HEK293 (cell line): ENCODE measurements around the gene ATAD1.

Source experiments
- BCL11B ChIP-seq: fragments of 450-650 bp; formaldehyde crosslinking; IDR thresholded peaks from 2 replicates; pipeline ENCODE4 v1.5.1; 2016; ENCODE audit warnings: low read depth, missing biosample characterization, missing genetic modification characterization
- EGR2 ChIP-seq: fragments of 450-650 bp; formaldehyde crosslinking; IDR thresholded peaks from 2 replicates; pipeline ENCODE4 v1.5.1; 2016; ENCODE audit warnings: low read depth, missing biosample characterization, missing genetic modification characterization
- FEZF1 ChIP-seq: fragments of 450-650 bp; formaldehyde crosslinking; IDR thresholded peaks from 2 replicates; pipeline ENCODE4 v1.5.1; 2016; ENCODE audit warnings: missing biosample characterization, missing genetic modification characterization
- GFI1B ChIP-seq: fragments of 450-650 bp; formaldehyde crosslinking; IDR thresholded peaks from 2 replicates; pipeline ENCODE4 v1.5.1; 2016; ENCODE audit warnings: missing biosample characterization, missing genetic modification characterization
- HIC1 ChIP-seq: fragments of 450-650 bp; formaldehyde crosslinking; IDR thresholded peaks from 2 replicates; pipeline ENCODE4 v1.5.1; 2016; ENCODE audit warnings: missing biosample characterization, missing genetic modification characterization
- KLF10 ChIP-seq: fragments of 450-650 bp; IDR thresholded peaks from 2 replicates; pipeline ENCODE4 v1.5.1; 2018; ENCODE audit warnings: missing biosample characterization, mild to moderate bottlenecking, missing genetic modification characterization
- KLF8 ChIP-seq: fragments of 450-650 bp; formaldehyde crosslinking; IDR thresholded peaks from 2 replicates; pipeline ENCODE4 v1.5.1; 2016; ENCODE audit warnings: missing biosample characterization, missing genetic modification characterization
- PRDM1 ChIP-seq: fragments of 450-650 bp; formaldehyde crosslinking; IDR thresholded peaks from 2 replicates; pipeline ENCODE4; 2016; ENCODE audit warnings: missing biosample characterization, missing genetic modification characterization
- SP7 ChIP-seq: fragments of 450-650 bp; formaldehyde crosslinking; IDR thresholded peaks from 2 replicates; pipeline ENCODE4 v1.5.1; 2016; ENCODE audit warnings: missing biosample characterization, missing genetic modification characterization
- ZBTB17 ChIP-seq: fragments of 450-650 bp; formaldehyde crosslinking; IDR thresholded peaks from 2 replicates; pipeline ENCODE4 v1.5.1; 2016; ENCODE audit warnings: missing biosample characterization, missing genetic modification characterization
- ZBTB8A ChIP-seq: fragments of 450-650 bp; formaldehyde crosslinking; IDR thresholded peaks from 2 replicates; pipeline ENCODE4 v1.5.1; 2016; ENCODE audit warnings: missing biosample characterization, missing genetic modification characterization
- ZNF132 ChIP-seq: fragments of 450-650 bp; formaldehyde crosslinking; IDR thresholded peaks from 2 replicates; pipeline ENCODE4 v1.5.1; 2017; ENCODE audit warnings: missing biosample characterization, missing genetic modification characterization, borderline replicate concordance
- ZNF133 ChIP-seq: fragments of 450-650 bp; formaldehyde crosslinking; IDR thresholded peaks from 2 replicates; pipeline ENCODE4 v1.5.1; 2016; ENCODE audit warnings: missing biosample characterization, missing genetic modification characterization
- ZNF138 ChIP-seq: fragments of 450-650 bp; formaldehyde crosslinking; IDR thresholded peaks from 2 replicates; pipeline ENCODE4 v1.5.1; 2016; ENCODE audit warnings: missing biosample characterization, missing genetic modification characterization, borderline replicate concordance
- ZNF184 ChIP-seq: fragments of 450-650 bp; IDR thresholded peaks from 2 replicates; pipeline ENCODE4 v1.5.1; 2018; ENCODE audit warnings: missing biosample characterization, mild to moderate bottlenecking, missing genetic modification characterization
- ZNF211 ChIP-seq: fragments of 450-650 bp; formaldehyde crosslinking; IDR thresholded peaks from 2 replicates; pipeline ENCODE4 v1.5.1; 2016; ENCODE audit warnings: low read depth, missing biosample characterization, missing genetic modification characterization
- ZNF23 ChIP-seq: fragments of 450-650 bp; formaldehyde crosslinking; IDR thresholded peaks from 2 replicates; pipeline ENCODE4 v1.5.1; 2016; ENCODE audit warnings: missing biosample characterization, missing genetic modification characterization, borderline replicate concordance
- ZNF391 ChIP-seq: fragments of 450-650 bp; formaldehyde crosslinking; IDR thresholded peaks from 2 replicates; pipeline ENCODE4 v1.5.1; 2016; ENCODE audit warnings: low read depth, missing biosample characterization, missing genetic modification characterization, borderline replicate concordance
- ZNF416 ChIP-seq: fragments of 450-650 bp; formaldehyde crosslinking; IDR thresholded peaks from 2 replicates; pipeline ENCODE4 v1.5.1; 2016; ENCODE audit warnings: missing biosample characterization, missing genetic modification characterization
- ZNF560 ChIP-seq: fragments of 450-650 bp; formaldehyde crosslinking; IDR thresholded peaks from 2 replicates; pipeline ENCODE4 v1.5.1; 2017; ENCODE audit warnings: missing biosample characterization, missing genetic modification characterization, borderline replicate concordance
- ZNF623 ChIP-seq: fragments of 450-650 bp; formaldehyde crosslinking; IDR thresholded peaks from 2 replicates; pipeline ENCODE4 v1.5.1; 2016; ENCODE audit warnings: missing biosample characterization, missing genetic modification characterization
- ZNF626 ChIP-seq: fragments of 450-650 bp; sonication (Bioruptor Pico); formaldehyde crosslinking; IDR thresholded peaks from 2 replicates; pipeline ENCODE4 v1.5.1; 2018; ENCODE audit warnings: missing biosample characterization, missing genetic modification characterization, inconsistent platforms
- ZNF629 ChIP-seq: fragments of 450-650 bp; formaldehyde crosslinking; IDR thresholded peaks from 2 replicates; pipeline ENCODE4 v1.5.1; 2017; ENCODE audit warnings: missing biosample characterization, missing genetic modification characterization
- ZNF654 ChIP-seq: fragments of 450-650 bp; formaldehyde crosslinking; IDR thresholded peaks from 2 replicates; pipeline ENCODE4 v1.5.1; 2016; ENCODE audit warnings: low read depth, missing biosample characterization, missing genetic modification characterization
- ZNF707 ChIP-seq: fragments of 450-650 bp; formaldehyde crosslinking; IDR thresholded peaks from 2 replicates; pipeline ENCODE4 v1.5.1; 2016; ENCODE audit warnings: missing biosample characterization, missing genetic modification characterization
- ZNF747 ChIP-seq: fragments of 450-650 bp; formaldehyde crosslinking; IDR thresholded peaks from 2 replicates; pipeline ENCODE4 v1.5.1; 2016; ENCODE audit warnings: missing biosample characterization, missing genetic modification characterization
- TF ChIP-seq, protein P1 (sequence below): fragments of 450-650 bp; formaldehyde crosslinking; conservative IDR thresholded peaks from 2 replicates; pipeline ENCODE4 v1.5.1; 2016; ENCODE audit warnings: low read depth, missing biosample characterization, missing genetic modification characterization
- TF ChIP-seq, protein P2 (sequence below): fragments of 450-650 bp; formaldehyde crosslinking; IDR thresholded peaks from 2 replicates; pipeline ENCODE4 v1.5.1; 2016; ENCODE audit warnings: missing biosample characterization, missing genetic modification characterization
- TF ChIP-seq, protein P3 (sequence below): fragments of 450-650 bp; formaldehyde crosslinking; IDR thresholded peaks from 2 replicates; pipeline ENCODE4 v1.5.1; 2016; ENCODE audit warnings: missing biosample characterization, missing genetic modification characterization, low read depth
- TF ChIP-seq, protein P4 (sequence below): fragments of 450-650 bp; formaldehyde crosslinking; IDR thresholded peaks from 2 replicates; pipeline ENCODE4 v1.5.1; 2016; ENCODE audit warnings: missing biosample characterization, missing genetic modification characterization

Gene ATAD1

DNA sequence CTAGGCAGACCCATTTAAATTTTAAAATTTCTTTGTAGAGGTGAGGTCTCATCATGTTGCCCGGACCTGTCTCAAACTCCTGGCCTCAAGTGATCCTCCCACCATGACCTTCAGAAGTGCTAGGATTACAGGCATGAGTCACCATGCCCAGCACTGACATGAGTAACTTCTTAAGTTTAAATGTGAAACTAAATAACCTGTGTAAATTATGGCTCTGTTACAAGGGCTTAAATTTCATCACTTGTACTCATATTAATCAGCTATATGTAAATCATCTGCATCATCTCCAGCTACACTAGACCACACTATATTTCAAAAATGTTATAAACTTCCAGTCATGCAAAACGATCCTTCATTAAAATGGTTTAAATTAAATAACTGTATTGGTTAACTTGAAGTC lies 56.1 kb downstream of the ATAD1 start (continued):
- TF ChIP-seq, protein P1, sequence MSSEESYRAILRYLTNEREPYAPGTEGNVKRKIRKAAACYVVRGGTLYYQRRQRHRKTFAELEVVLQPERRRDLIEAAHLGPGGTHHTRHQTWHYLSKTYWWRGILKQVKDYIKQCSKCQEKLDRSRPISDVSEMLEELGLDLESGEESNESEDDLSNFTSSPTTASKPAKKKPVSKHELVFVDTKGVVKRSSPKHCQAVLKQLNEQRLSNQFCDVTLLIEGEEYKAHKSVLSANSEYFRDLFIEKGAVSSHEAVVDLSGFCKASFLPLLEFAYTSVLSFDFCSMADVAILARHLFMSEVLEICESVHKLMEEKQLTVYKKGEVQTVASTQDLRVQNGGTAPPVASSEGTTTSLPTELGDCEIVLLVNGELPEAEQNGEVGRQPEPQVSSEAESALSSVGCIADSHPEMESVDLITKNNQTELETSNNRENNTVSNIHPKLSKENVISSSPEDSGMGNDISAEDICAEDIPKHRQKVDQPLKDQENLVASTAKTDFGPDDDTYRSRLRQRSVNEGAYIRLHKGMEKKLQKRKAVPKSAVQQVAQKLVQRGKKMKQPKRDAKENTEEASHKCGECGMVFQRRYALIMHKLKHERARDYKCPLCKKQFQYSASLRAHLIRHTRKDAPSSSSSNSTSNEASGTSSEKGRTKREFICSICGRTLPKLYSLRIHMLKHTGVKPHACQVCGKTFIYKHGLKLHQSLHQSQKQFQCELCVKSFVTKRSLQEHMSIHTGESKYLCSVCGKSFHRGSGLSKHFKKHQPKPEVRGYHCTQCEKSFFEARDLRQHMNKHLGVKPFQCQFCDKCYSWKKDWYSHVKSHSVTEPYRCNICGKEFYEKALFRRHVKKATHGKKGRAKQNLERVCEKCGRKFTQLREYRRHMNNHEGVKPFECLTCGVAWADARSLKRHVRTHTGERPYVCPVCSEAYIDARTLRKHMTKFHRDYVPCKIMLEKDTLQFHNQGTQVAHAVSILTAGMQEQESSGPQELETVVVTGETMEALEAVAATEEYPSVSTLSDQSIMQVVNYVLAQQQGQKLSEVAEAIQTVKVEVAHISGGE (tag by site-specific recombination), result no peak
- TF ChIP-seq, protein P2, sequence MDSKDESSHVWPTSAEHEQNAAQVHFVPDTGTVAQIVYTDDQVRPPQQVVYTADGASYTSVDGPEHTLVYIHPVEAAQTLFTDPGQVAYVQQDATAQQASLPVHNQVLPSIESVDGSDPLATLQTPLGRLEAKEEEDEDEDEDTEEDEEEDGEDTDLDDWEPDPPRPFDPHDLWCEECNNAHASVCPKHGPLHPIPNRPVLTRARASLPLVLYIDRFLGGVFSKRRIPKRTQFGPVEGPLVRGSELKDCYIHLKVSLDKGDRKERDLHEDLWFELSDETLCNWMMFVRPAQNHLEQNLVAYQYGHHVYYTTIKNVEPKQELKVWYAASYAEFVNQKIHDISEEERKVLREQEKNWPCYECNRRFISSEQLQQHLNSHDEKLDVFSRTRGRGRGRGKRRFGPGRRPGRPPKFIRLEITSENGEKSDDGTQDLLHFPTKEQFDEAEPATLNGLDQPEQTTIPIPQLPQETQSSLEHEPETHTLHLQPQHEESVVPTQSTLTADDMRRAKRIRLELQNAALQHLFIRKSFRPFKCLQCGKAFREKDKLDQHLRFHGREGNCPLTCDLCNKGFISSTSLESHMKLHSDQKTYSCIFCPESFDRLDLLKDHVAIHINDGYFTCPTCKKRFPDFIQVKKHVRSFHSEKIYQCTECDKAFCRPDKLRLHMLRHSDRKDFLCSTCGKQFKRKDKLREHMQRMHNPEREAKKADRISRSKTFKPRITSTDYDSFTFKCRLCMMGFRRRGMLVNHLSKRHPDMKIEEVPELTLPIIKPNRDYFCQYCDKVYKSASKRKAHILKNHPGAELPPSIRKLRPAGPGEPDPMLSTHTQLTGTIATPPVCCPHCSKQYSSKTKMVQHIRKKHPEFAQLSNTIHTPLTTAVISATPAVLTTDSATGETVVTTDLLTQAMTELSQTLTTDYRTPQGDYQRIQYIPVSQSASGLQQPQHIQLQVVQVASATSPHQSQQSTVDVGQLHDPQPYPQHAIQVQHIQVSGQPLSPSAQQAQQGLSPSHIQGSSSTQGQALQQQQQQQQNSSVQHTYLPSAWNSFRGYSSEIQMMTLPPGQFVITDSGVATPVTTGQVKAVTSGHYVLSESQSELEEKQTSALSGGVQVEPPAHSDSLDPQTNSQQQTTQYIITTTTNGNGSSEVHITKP (tag by site-specific recombination), result no peak
- TF ChIP-seq ZNF626, result no peak
- no peak for TF ChIP-seq PRDM1 (tag by site-specific recombination)
- TF ChIP-seq KLF8 (tag by site-specific recombination), result peak; percentile 85
- TF ChIP-seq FEZF1 (tag by site-specific recombination), result peak; percentile 62
- no peak for TF ChIP-seq ZNF211 (tag by site-specific recombination)
- TF ChIP-seq, protein P3, sequence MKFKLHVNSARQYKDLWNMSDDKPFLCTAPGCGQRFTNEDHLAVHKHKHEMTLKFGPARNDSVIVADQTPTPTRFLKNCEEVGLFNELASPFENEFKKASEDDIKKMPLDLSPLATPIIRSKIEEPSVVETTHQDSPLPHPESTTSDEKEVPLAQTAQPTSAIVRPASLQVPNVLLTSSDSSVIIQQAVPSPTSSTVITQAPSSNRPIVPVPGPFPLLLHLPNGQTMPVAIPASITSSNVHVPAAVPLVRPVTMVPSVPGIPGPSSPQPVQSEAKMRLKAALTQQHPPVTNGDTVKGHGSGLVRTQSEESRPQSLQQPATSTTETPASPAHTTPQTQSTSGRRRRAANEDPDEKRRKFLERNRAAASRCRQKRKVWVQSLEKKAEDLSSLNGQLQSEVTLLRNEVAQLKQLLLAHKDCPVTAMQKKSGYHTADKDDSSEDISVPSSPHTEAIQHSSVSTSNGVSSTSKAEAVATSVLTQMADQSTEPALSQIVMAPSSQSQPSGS (tag by site-specific recombination), result 0 out of 2 replicates have a peak, but pooled peaks have one; percentile 30
- TF ChIP-seq ZBTB8A (tag by site-specific recombination), result no peak
- TF ChIP-seq ZNF391 (tag by site-specific recombination), result peak; percentile 62; the same call in 1 of the 2 replicates
- TF ChIP-seq GFI1B (tag by site-specific recombination), result 0 out of 2 replicates have a peak, but pooled peaks have one; percentile 37
- no peak for TF ChIP-seq ZNF23 (tag by site-specific recombination)
- TF ChIP-seq ZNF623 (tag by site-specific recombination), result no peak
- TF ChIP-seq ZNF416 (tag by site-specific recombination), result no peak
- TF ChIP-seq ZNF654 (tag by site-specific recombination), result peak; percentile 21; the same call in 1 of the 2 replicates
- no peak for TF ChIP-seq ZNF133 (tag by site-specific recombination)
- peak; percentile 86 for TF ChIP-seq ZNF184 (tag by site-specific recombination)
- TF ChIP-seq ZNF747 (tag by site-specific recombination), result no peak
- peak; percentile 97 for TF ChIP-seq SP7 (tag by site-specific recombination)
- TF ChIP-seq, protein P4, sequence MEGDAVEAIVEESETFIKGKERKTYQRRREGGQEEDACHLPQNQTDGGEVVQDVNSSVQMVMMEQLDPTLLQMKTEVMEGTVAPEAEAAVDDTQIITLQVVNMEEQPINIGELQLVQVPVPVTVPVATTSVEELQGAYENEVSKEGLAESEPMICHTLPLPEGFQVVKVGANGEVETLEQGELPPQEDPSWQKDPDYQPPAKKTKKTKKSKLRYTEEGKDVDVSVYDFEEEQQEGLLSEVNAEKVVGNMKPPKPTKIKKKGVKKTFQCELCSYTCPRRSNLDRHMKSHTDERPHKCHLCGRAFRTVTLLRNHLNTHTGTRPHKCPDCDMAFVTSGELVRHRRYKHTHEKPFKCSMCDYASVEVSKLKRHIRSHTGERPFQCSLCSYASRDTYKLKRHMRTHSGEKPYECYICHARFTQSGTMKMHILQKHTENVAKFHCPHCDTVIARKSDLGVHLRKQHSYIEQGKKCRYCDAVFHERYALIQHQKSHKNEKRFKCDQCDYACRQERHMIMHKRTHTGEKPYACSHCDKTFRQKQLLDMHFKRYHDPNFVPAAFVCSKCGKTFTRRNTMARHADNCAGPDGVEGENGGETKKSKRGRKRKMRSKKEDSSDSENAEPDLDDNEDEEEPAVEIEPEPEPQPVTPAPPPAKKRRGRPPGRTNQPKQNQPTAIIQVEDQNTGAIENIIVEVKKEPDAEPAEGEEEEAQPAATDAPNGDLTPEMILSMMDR (tag by site-specific recombination), result no peak
- no peak for TF ChIP-seq BCL11B
- TF ChIP-seq EGR2 (tag by site-specific recombination), result no peak
- no peak for TF ChIP-seq ZNF707 (tag by site-specific recombination)
- peak; percentile 95 for TF ChIP-seq HIC1 (tag by site-specific recombination)
- TF ChIP-seq ZBTB17 (tag by site-specific recombination), result peak; percentile 70
- TF ChIP-seq KLF10 (tag by site-specific recombination), result peak; percentile 80
- no peak for TF ChIP-seq ZNF138 (tag by site-specific recombination)
- TF ChIP-seq ZNF560 (tag by site-specific recombination), result no peak
- TF ChIP-seq ZNF629 (tag by site-specific recombination), result peak; percentile 94
- TF ChIP-seq ZNF132 (tag by site-specific recombination), result no peak
